Effector CD4-positive, alpha-beta T cell (primary cell): ENCODE measurements around the gene CFP.

Source experiments
- DNase-seq: peaks from one replicate; pipeline ENCODE4 v3.0.0-alpha.2; 2020

Gene CFP

GRCh38 chrX:47637546-47638195, 7.9 kb upstream of the CFP start:
- DNase-seq = no peak

- no peak for DNase-seq
These were observed 5.3 kb upstream of the CFP start for GRCh38 chrX:47634871-47635575.

- no peak for DNase-seq
These were observed 4.2 kb upstream of the CFP start for GRCh38 chrX:47633689-47634590.

GRCh38 chrX:47632666-47633065, 2.9 kb upstream of the CFP start:
- no peak for DNase-seq

- DNase-seq = no peak
These were observed 1.9 kb upstream of the CFP start for GRCh38 chrX:47631676-47632075.

- no peak for DNase-seq
These were observed 748 bp downstream of the CFP start for GRCh38 chrX:47628982-47629381.

- DNase-seq = no peak
These were observed 4.4 kb downstream of the CFP start for GRCh38 chrX:47625365-47625764.

- peak; percentile 27 for DNase-seq
These were observed 6.1 kb downstream of the CFP start for GRCh38 chrX:47623540-47624027.

GRCh38 chrX:47621851-47622250, 7.9 kb downstream of the CFP start:
- DNase-seq = no peak

- DNase-seq = no peak
These were observed 9.4 kb downstream of the CFP start for GRCh38 chrX:47620303-47620685.

GRCh38 chrX:47619486-47620302, 10.0 kb downstream of the CFP start, which contains the start of gene SYN1:
Gene SYN1, minus strand, starts transcription at chrX:47619857. Its CDS starts 129 bp downstream, at chrX:47619728.
- DNase-seq = peak; percentile 69

- DNase-seq = no peak
These were observed 10.7 kb downstream of the CFP start for GRCh38 chrX:47618923-47619485.

GRCh38 chrX:47614618-47615017, 15.1 kb downstream of the CFP start:
- DNase-seq = no peak

GRCh38 chrX:47613082-47613481, 16.6 kb downstream of the CFP start:
- DNase-seq = no peak

- DNase-seq = no peak
These were observed 17.3 kb downstream of the CFP start for GRCh38 chrX:47612418-47612817.

- no peak for DNase-seq
These were observed 17.8 kb downstream of the CFP start for GRCh38 chrX:47611926-47612325.

- DNase-seq = no peak
These were observed 18.2 kb downstream of the CFP start for GRCh38 chrX:47611489-47611888.

- DNase-seq = no peak
These were observed 19.2 kb downstream of the CFP start for GRCh38 chrX:47610511-47610910.

GRCh38 chrX:47608130-47608810, 21.5 kb downstream of the CFP start:
- DNase-seq = no peak

- no peak for DNase-seq
These were observed 22.6 kb downstream of the CFP start for GRCh38 chrX:47607091-47607490.

- DNase-seq = no peak
These were observed 24.7 kb downstream of the CFP start for GRCh38 chrX:47605024-47605423.
